GM18861 (cell line): ENCODE data around the gene MAP2K4.
A peak's percentile ranks its signal among the peaks of the same experiment; 100 is the strongest.
"Not testable (repeated sequence)": the region's sequence is repeated elsewhere in the genome, so short reads cannot be mapped to it uniquely, and the experiment has no call there.

Experiments used
- ATAC-seq: cut with Tn5 transposase; IDR thresholded peaks from one replicate; pipeline ENCODE4 v1.9.1; 2021; ENCODE audit not compliant: unreplicated experiment

Gene MAP2K4

GRCh38 chr17:12020642-12021622, at the start of gene MAP2K4:
Gene MAP2K4 (plus strand): TSS chr17:12020877. CDS start chr17:12020887, 10 bp downstream.
- ATAC-seq: peak; percentile 86

- not testable (repeated sequence) for ATAC-seq
These were observed 47.9 kb upstream of the MAP2K4 start for GRCh38 chr17:11972741-11973140.

- ATAC-seq: no peak
These were observed 40.9 kb upstream of the MAP2K4 start for GRCh38 chr17:11979795-11980194.

GRCh38 chr17:11980813-11981212, 39.9 kb upstream of the MAP2K4 start:
- no peak for ATAC-seq

- no peak for ATAC-seq
These were observed 38.8 kb upstream of the MAP2K4 start for GRCh38 chr17:11981862-11982261.

- no peak for ATAC-seq
These were observed 34.3 kb upstream of the MAP2K4 start for GRCh38 chr17:11986179-11986941.

GRCh38 chr17:11986942-11987329, 33.7 kb upstream of the MAP2K4 start:
- ATAC-seq: no peak

GRCh38 chr17:11990363-11990983, 30.2 kb upstream of the MAP2K4 start:
- ATAC-seq: no peak

- ATAC-seq: no peak
These were observed 29.2 kb upstream of the MAP2K4 start for GRCh38 chr17:11991461-11991860.

GRCh38 chr17:11996722-11997146, 23.9 kb upstream of the MAP2K4 start:
- ATAC-seq: peak; percentile 20

- peak; percentile 97 for ATAC-seq
These were observed 23.3 kb upstream of the MAP2K4 start, which contains the start of gene ZNF18 for GRCh38 chr17:11997147-11997971. Gene ZNF18 (minus strand): TSS chr17:11997475. CDS start chr17:11992829, 4,646 bp downstream.

- ATAC-seq: no peak
These were observed 22.8 kb upstream of the MAP2K4 start for GRCh38 chr17:11997972-11998233.

- ATAC-seq: no peak
These were observed 21.0 kb upstream of the MAP2K4 start for GRCh38 chr17:11999696-12000095.

- ATAC-seq: no peak
These were observed 13.2 kb upstream of the MAP2K4 start for GRCh38 chr17:12007466-12007865.

GRCh38 chr17:12021623-12022140, 1.0 kb downstream of the MAP2K4 start:
- no peak for ATAC-seq

- no peak for ATAC-seq
These were observed 1.6 kb downstream of the MAP2K4 start for GRCh38 chr17:12022310-12022709.

- ATAC-seq: no peak
These were observed 3.6 kb downstream of the MAP2K4 start for GRCh38 chr17:12024327-12024726.

- ATAC-seq: no peak
These were observed 7.0 kb downstream of the MAP2K4 start for GRCh38 chr17:12027658-12028057.

- ATAC-seq: no peak
These were observed 7.9 kb downstream of the MAP2K4 start for GRCh38 chr17:12028611-12029010.

GRCh38 chr17:12034538-12034937, 13.9 kb downstream of the MAP2K4 start:
- no peak for ATAC-seq
